ENCODE measurements around the gene SLC23A2. TPM values are rescaled to one million over a fixed set of nuclear protein-coding genes. Genes with fewer than 3 reads are reported as not detected.

Gene SLC23A2
- total RNA-seq, 1 donor from 2014 or later, result 20.8 TPM

DNA sequence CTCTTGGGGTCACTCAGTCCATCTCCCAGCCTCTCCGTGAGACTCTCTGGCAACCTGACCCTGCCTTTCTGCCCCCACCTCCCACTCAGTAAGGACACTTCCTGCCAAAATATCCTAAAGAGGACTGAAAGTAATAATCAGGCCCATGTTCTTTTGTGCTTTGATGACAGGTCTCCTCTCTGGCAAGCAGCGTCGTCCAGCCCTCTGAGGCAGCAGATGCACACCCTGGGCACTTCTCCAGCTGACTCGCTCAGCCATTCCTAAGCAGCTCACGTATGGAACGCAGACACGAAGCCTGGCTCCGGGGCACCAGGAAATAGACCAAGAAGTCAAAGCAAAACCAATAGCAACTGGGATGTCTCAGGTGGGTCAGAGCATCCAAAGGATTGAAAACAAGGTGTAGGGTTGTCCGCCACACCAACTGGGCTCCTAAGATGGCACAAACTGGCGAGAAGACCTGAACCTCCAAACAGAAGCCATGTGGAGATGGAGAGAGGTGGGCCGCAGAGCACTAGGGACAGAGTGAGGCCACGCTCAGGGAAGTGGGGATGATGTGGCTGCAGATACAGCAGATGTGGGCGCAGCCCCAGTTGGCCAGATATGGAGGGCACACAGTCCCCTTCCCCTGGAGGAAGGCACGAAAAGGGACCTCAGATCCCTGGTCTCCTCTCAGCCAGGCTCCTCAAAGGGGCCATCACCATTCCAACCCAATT, 180.3 kb downstream of the SLC23A2 start:
- no peaks in the 10 kb centered on the region for H3K79me2 ChIP-seq (ENCODE audit: insufficient read depth, low read length)
- DNase-seq (ENCODE audit: low read depth) (peak; percentile 68), FAIRE-seq (no peak)
- Mint-ChIP-seq H3K4me1 (ENCODE audit: low read depth, unreplicated experiment) (peaks cover 8% of the 10 kb centered on the region), H3K4me3 (ENCODE audit: unreplicated experiment) (no peak overlapping the region), H3K27ac (ENCODE audit: unreplicated experiment) (no peak overlapping the region), H3K9me3 (ENCODE audit: unreplicated experiment) (no peaks in the 10 kb centered on the region), H3K27me3 (ENCODE audit: low read depth, unreplicated experiment) (peaks cover 16% of the 10 kb centered on the region), H3K36me3 (ENCODE audit: low read depth, unreplicated experiment) (peaks cover 2% of the 10 kb centered on the region)
- H3K9me3 ChIP-seq (ENCODE audit: insufficient read depth, low read depth, low read length), result no peaks in the 10 kb centered on the region
- H3K4me2 ChIP-seq (ENCODE audit: low read length), result peak overlapping the region; percentile 9
- H3K36me3 ChIP-seq (ENCODE audit: insufficient read depth, low read length), result no peaks in the 10 kb centered on the region
- no peak overlapping the region for H3K9ac ChIP-seq (ENCODE audit: low read length)
- peaks cover 10% of the 10 kb centered on the region for H3K4me1 ChIP-seq (ENCODE audit: insufficient read depth, low read length)
- no peak overlapping the region for H3K4me3 ChIP-seq (ENCODE audit: insufficient read depth, low read depth, low read length)
- TF ChIP-seq EZH2 (IDR thresholded peaks at IDR 0.05; ENCODE audit: insufficient read depth, low read length), result no peak
- TF ChIP-seq, protein P1, sequence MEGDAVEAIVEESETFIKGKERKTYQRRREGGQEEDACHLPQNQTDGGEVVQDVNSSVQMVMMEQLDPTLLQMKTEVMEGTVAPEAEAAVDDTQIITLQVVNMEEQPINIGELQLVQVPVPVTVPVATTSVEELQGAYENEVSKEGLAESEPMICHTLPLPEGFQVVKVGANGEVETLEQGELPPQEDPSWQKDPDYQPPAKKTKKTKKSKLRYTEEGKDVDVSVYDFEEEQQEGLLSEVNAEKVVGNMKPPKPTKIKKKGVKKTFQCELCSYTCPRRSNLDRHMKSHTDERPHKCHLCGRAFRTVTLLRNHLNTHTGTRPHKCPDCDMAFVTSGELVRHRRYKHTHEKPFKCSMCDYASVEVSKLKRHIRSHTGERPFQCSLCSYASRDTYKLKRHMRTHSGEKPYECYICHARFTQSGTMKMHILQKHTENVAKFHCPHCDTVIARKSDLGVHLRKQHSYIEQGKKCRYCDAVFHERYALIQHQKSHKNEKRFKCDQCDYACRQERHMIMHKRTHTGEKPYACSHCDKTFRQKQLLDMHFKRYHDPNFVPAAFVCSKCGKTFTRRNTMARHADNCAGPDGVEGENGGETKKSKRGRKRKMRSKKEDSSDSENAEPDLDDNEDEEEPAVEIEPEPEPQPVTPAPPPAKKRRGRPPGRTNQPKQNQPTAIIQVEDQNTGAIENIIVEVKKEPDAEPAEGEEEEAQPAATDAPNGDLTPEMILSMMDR (IDR thresholded peaks at IDR 0.05; ENCODE audit: insufficient read depth, low read depth, low read length), result no peak
- no peak overlapping the region for H3K27ac ChIP-seq (ENCODE audit: low read depth, low read length)
- no peaks in the 10 kb centered on the region for H4K20me1 ChIP-seq (ENCODE audit: insufficient read depth, low read length)
- H3K27me3 ChIP-seq (ENCODE audit: insufficient read depth, low read length), result peaks cover 16% of the 10 kb centered on the region
- H2AFZ ChIP-seq (ENCODE audit: low read depth, low read length), result peak overlapping the region; percentile 45

DNA sequence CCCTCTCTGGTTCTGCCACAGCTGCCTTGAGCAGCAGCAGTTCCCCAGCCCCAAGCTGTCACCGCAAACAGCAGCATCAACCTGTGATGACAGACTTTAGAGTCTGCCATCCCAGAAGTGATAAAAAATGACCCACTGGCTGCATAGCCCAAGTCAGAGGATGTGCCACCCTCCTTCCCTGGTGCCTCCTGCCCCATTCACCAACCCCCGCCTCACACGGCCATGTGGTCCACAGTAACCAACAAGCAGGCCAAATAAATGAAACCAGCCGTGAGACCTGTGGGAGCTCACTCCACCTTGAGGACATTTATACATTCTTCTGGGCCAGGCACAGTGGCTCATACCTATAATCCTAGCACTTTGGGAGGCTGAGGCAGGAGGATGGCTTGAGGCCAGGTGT, 181.4 kb downstream of the SLC23A2 start:
- H3K36me3 ChIP-seq (ENCODE audit: insufficient read depth, low read length), result no peaks in the 10 kb centered on the region
- Mint-ChIP-seq H3K27ac (ENCODE audit: unreplicated experiment) (no peak overlapping the region), H3K9me3 (ENCODE audit: unreplicated experiment) (no peaks in the 10 kb centered on the region), H3K36me3 (ENCODE audit: low read depth, unreplicated experiment) (peaks cover 2% of the 10 kb centered on the region), H3K4me1 (ENCODE audit: low read depth, unreplicated experiment) (peaks cover 8% of the 10 kb centered on the region), H3K4me3 (ENCODE audit: unreplicated experiment) (no peak overlapping the region), H3K27me3 (ENCODE audit: low read depth, unreplicated experiment) (peaks cover 16% of the 10 kb centered on the region)
- no peak overlapping the region for H2AFZ ChIP-seq (ENCODE audit: low read depth, low read length)
- no peaks in the 10 kb centered on the region for H4K20me1 ChIP-seq (ENCODE audit: insufficient read depth, low read length)
- FAIRE-seq (no peak), DNase-seq (ENCODE audit: low read depth) (no peak)
- H3K27me3 ChIP-seq (ENCODE audit: insufficient read depth, low read length), result peaks cover 16% of the 10 kb centered on the region
- no peaks in the 10 kb centered on the region for H3K9me3 ChIP-seq (ENCODE audit: insufficient read depth, low read depth, low read length)
- no peaks in the 10 kb centered on the region for H3K79me2 ChIP-seq (ENCODE audit: insufficient read depth, low read length)
- no peak overlapping the region for H3K4me2 ChIP-seq (ENCODE audit: low read length)
- H3K27ac ChIP-seq (ENCODE audit: low read depth, low read length), result no peak overlapping the region
- peaks cover 10% of the 10 kb centered on the region for H3K4me1 ChIP-seq (ENCODE audit: insufficient read depth, low read length)
- H3K4me3 ChIP-seq (ENCODE audit: insufficient read depth, low read depth, low read length), result no peak overlapping the region
- TF ChIP-seq, protein P1 (IDR thresholded peaks at IDR 0.05; ENCODE audit: insufficient read depth, low read depth, low read length), result no peak
- no peak for TF ChIP-seq EZH2 (IDR thresholded peaks at IDR 0.05; ENCODE audit: insufficient read depth, low read length)
- H3K9ac ChIP-seq (ENCODE audit: low read length), result no peak overlapping the region

DNA sequence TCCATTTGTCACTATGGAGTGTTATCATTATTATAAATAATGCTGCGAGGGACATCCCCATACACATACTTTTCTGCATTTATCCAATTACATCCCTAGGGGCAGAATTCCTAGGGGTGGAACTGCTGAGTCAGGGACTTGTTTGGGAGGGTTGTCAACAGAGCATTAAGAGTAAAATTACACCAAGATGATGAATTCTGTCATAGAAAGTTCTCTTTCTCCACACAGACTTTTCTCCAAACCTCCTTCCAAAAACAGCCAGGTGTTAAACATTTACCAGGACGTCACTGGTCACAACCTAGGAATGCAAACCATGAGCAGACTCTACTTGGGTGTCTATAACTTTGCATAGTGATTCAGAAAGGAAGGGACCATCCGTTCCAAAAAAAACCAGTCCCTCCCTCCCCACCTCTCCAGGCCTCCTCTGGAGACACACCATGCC, 184.1 kb downstream of the SLC23A2 start:
- DNase-seq (ENCODE audit: low read depth), result no peak
- Histone ChIP-seq H3K27ac (ENCODE audit: low read depth, low read length) (no peak overlapping the region), H3K9ac (ENCODE audit: low read length) (no peak overlapping the region), H3K4me2 (ENCODE audit: low read length) (no peak overlapping the region), H3K4me1 (ENCODE audit: insufficient read depth, low read length) (peaks cover under 1% of the 10 kb centered on the region), H2AFZ (ENCODE audit: low read depth, low read length) (no peak overlapping the region), H3K9me3 (ENCODE audit: insufficient read depth, low read depth, low read length) (no peaks in the 10 kb centered on the region), H4K20me1 (ENCODE audit: insufficient read depth, low read length) (no peaks in the 10 kb centered on the region), H3K27me3 (ENCODE audit: insufficient read depth, low read length) (peaks cover 13% of the 10 kb centered on the region), H3K36me3 (ENCODE audit: insufficient read depth, low read length) (no peaks in the 10 kb centered on the region), H3K79me2 (ENCODE audit: insufficient read depth, low read length) (no peaks in the 10 kb centered on the region), H3K4me3 (ENCODE audit: insufficient read depth, low read depth, low read length) (no peak overlapping the region)
- Mint-ChIP-seq H3K36me3 (ENCODE audit: low read depth, unreplicated experiment) (peaks cover 2% of the 10 kb centered on the region), H3K9me3 (ENCODE audit: unreplicated experiment) (peaks cover 3% of the 10 kb centered on the region), H3K27ac (ENCODE audit: unreplicated experiment) (no peak overlapping the region), H3K4me3 (ENCODE audit: unreplicated experiment) (no peak overlapping the region), H3K4me1 (ENCODE audit: low read depth, unreplicated experiment) (peaks cover 17% of the 10 kb centered on the region), H3K27me3 (ENCODE audit: low read depth, unreplicated experiment) (peaks cover 14% of the 10 kb centered on the region)
- FAIRE-seq, result no peak
- TF ChIP-seq, protein P1 (IDR thresholded peaks at IDR 0.05; ENCODE audit: insufficient read depth, low read depth, low read length), result no peak
- TF ChIP-seq EZH2 (IDR thresholded peaks at IDR 0.05; ENCODE audit: insufficient read depth, low read length), result no peak

All from astrocyte (in vitro differentiated cells and primary cell).